GF-D8 (cell line): Measurements from ENCODE around the gene HIGD2A.

Experiments
- DNase-seq: peaks from one replicate; lab custom pipeline; 2025; lab: John Stamatoyannopoulos, UW

HIGD2A gene

DNA sequence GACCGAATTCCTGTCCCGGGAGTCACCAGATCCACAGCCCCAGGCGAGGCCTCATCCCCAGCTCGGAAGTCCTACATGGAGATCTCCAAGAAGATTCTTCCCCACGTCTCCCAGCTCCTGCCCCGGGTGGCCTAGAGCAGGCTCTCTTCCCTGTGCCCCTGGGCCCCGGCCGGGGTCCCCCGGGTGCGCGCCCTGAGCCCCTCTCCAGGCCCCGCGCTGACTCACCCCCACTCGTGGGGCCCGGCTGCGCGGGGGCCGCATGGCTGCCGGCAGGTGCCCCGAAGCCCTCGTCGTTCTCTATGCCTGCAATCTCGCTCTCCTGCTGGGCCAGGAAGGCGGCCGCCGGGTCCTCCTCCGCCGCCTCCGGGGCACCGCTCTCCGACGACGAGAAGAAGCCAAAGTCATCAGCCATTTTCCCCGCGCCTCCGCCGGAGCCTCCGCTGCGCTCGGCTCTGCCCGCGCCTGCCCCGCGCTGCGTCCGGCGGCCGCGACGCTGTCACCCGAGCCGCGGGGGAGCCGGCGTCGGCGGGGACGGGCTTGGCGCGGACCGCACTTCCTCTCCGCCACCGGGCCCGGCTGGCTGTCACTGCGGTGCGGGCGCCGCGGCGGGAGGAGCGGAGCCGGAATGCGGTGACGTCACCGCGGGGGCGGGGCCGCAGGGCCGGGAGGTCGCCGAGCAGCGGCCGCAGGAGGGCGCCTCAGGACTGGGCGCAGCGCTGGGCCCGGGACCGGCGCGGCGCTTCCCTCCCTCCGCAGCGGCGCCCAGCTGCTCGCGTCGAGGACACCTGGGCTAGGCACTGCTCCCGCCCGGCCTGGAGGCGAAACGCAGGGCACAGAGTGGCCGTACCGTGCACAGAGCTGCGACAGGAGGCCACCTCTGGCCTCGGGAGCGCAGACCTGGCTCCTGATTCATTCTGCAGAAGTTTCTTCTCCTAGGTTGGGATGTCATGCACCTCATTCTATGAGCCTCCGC is 27.7 kb downstream of the HIGD2A start, which contains the start of gene CLTB:
Gene CLTB (minus strand): TSS at position 588 of the 973 bp plus-strand sequence. CDS start 176 bp downstream, at position 412.
- peak; percentile 49 for DNase-seq

DNA sequence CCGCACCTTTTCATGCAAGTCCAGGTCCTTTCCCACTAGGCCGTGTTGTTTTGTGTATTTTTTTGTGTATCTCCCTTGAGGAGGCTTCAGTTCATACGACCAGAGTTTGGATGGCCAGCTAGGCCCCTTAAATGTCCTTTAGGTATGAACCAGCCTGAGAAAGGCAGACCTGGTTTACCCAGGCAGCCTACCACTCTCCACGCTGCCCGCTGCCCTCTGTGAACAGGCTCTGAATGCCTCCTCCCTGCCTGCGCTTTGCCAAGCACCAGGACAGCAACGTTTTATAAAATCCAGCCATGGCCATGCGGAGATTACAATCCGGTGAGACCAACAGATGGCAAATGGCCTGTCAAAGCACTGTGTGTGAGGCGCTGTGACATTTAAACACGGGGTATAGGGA is 28.4 kb downstream of the HIGD2A start:
- DNase-seq = no peak

DNA sequence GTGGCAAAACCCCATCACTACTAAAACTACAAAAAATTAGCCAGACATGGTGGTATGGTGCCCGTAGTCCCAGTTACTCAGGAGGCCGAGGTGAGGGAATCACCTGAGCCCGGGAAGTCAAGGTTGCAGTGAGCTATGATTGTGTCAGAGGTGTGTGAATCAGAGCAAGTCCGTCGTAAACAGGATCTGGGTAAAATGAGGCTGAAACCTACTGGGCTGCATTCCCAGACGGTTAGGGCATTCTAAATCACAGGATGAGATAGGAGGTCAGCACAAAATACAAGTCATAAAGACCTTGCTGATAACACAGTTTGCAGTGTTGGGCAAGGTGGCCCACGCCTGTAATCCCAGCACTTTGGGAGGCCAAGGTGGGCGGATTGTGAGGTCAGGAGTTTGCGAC is 29.7 kb downstream of the HIGD2A start:
- DNase-seq = no peak

DNA sequence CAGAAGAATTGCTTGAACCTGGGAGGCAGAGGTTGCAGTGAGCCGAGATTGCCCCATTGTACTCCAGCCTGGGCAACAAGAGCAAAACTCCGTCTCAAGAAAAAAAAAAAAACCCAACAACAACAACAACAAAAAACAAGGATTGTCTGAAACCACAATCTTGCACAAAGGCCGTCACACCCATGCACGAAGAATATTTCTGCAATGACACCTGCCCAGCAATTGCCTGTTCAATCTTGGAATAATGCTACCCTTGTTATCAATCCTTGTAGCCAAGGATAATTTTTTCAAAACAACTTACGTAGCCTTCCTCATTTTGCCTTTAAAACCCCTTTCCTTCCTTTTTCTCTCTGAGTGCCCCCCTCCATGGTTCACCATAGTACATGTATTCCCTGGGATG is 31.5 kb downstream of the HIGD2A start:
- no peak for DNase-seq

DNA sequence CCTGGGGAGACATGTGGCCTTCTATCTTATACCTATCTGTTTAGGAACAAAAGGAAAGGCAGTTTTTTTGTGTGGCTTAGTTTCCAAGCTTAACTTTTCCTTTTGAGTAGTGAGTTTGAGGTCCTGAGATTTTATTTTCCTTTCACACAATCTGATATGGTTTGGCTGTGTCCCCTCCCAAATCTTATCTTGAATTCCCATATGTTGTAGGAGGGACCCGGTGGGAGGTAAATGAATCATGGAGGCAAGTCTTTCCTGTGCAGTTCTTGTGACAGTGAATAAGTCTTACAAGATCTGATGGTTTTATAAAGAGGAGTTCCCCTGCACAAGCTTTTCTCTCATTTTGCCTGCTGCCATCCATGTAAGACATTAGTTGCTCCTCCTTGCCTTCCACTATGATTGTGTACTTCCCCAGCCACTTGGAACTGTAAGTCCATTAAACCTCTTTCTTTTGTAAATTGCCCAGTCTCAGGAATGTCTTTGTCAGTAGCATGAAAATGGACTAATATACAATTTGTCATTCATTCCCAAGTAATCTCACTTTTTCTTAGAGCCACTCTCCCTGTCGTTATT is 32.5 kb downstream of the HIGD2A start:
- DNase-seq = no peak

DNA sequence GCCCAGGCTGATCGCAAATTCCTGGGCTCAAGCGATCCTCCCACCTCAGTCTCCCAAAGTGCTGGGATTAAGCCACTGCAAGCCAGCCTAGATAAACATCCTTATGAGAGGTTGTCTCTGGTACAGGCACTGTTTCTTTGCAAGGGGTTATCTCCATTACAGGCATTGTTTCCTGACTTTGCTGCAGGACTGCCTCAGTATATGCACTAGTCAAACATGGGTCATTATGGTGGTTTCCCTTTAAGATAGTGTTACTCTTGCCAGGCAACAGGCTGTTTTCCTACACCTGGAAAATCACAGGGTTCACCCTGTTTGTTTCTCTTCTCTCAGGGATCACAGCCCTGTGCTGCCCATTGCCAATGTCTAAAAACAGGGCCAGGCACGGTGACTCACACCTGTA is 35.6 kb downstream of the HIGD2A start:
- DNase-seq = no peak

DNA sequence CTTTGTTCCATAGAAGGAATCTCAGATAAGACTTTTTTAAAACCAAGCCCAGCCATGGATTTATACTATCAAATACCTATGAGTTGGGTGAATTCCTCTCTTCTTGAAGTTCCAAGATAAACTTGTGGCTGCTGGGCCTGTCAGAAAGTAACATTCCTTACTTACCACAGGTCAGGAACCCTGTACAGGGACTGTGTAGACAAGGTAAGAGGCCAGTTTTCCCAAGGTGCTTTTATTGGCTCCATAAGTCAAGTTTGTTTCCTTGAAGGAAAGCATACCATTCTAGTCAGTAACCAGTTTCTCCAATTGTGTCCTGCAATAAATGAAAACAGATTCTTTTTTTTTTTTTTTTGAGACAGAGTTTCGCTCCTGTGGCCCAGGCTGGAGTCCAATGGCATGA is 36.6 kb downstream of the HIGD2A start:
- DNase-seq = no peak

DNA sequence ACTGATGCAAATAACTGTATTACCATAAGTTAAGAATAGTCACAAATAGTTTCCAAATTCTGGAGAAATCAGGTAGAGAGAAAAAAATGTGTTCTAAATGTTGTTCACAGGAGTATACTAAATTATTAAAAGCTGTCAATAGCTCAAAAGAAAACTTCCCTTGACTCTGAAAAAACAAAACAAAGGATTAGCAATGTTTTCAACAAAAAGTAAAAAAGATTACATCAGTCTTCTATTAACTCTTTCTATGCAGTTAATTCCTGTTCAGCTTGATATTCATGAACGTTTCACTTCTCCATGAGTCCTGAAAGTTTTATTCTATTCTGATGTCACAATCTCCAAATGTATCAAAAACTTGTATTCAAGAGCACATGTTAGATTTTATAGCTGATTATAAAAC is 37.2 kb downstream of the HIGD2A start:
- no peak for DNase-seq

DNA sequence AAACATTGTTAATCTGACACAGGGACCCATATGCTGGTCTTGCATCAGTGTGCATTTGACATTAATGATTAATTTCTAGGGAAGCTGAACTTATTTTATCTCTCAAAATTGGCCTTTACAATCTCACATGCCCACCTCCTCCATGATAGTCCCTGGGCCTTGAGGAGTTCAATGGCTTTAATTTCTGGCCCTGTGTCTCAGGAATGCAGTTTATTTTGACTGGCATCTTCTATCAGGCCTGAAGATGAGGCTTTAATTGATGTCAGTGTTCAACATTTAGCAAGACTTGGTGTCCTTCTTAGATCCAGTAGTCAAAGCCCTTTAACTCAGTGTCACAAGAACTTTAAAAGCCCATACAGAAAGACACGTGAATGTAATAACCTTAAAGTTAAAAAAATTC is 38.3 kb downstream of the HIGD2A start:
- DNase-seq = no peak

DNA sequence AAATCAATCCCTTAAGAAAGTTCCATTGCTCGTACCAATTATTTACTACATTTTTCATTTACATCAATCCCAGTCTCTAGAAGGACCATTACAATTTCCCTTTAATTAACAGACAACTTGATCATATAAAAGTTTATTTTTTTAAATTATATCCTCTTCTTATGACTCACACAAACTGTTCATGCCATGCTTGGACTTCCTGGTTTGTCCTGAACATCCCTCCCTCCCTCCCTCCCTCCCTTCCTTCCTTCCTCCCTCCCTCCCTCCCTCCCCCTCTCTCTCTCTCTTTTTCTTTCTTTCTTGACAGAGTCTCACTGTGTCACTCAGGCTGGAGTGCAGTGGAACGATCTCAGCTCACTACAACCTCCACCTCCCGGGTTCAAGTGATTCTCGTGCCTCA is 39.4 kb downstream of the HIGD2A start:
- DNase-seq = no peak

DNA sequence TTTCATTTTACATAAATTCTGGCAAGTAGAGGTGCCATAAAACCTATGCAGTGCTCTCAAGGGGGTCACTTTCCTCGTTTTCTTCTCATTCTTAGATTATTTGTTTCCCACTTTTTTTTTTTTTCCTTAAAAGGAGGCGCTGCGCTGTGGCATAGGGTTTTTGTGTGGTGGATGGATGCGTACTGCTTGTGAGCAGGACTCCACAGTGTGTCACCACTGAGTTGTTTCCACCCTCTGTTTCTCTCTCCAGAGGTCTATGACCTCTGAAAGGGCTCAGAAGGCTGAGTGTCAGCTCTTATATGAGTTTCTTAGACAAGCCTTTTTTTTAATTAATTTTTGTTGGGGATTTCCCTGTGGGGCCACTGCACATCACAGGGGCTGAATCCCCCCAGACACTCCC is 41.4 kb downstream of the HIGD2A start:
- no peak for DNase-seq

DNA sequence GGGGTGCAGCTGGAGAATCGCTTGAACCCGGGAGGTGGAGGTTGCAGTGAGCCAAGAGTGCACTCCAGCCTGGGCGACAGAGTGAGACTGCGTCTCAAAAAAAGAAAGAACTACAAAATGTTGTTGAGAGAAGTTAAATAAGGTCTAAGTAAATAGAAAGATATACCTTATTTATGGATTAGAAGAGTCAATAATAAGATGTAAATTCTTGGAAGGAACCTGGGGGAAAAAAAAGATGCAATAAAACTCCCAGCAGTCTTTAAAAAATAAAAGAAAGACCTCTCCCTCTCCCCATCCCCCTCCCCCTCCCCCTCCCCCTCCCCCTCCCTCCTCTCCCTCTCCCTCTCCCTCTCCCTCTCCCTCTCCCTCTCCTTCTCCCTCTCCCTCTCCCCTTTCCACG is 44.2 kb downstream of the HIGD2A start:
- DNase-seq = no peak

DNA sequence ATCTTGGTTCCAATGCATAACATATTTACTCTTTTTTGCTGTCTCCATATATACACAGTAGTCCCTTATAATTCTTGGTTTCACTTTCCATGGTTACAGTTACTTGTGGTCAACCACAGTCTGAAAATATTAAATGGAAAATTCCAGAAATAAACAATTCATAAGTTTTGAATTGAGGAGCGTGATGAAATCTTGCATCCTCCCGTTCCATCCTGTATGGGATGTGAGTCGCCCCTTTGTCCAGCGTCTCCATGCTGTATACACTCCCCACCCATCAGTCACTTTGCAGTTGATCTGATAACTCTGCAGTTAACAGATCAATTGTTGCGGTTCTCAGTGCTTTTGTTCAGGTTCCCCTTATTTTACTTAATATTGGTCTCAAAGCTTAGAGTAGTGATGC is 48.1 kb downstream of the HIGD2A start:
- DNase-seq = no peak

DNA sequence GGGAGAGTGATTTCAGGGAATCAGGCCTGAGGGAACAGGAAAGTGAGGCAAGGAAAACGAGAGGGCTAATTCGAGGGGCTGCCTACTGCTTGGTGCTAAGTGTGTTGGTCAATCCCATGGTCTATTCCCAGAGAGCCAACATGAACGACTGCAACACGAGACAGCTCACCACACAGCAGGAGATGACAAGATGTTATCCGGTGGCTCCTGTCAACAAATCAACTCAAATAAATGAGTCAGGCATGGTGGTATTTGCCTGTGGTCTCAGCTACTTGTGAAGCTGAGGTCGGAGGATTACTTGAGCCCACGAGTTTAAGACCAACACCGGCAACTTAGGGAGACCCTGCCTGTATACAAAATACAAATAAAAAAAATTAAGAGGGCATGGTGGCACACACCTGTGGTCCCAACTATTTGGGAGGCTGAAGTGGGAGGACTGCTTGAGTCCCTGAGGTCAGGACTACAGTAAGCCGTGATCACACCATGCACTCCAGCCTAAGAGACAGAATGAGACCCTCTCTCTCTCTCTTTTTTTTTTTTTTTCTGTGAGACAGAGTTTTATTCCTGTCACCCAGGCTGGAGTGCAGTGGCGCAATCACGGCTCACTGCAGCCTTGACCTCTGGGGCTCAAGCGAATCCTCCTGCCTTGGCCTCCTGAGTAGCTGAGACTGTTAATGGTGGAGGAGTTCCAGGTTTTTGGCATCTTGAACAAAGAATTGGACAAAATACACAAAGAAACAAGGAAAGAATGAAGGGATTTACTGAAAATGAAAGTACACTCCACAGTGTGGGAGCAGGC is 50.6 kb downstream of the HIGD2A start:
- DNase-seq = no peak
